Left forelimb (tissue), 1 donor: ENCODE results near the gene PC.
A peak's percentile ranks its signal among the peaks of the same experiment; 100 is the strongest.
"Not testable (repeated sequence)": the region's sequence is repeated elsewhere in the genome, so short reads cannot be mapped to it uniquely, and the experiment has no call there.

Experiments
- DNase-seq: peaks from one replicate; pipeline ENCODE4 v3.0.0-alpha.2; 2018; ENCODE audit warnings: low spot score

PC gene, protein sequence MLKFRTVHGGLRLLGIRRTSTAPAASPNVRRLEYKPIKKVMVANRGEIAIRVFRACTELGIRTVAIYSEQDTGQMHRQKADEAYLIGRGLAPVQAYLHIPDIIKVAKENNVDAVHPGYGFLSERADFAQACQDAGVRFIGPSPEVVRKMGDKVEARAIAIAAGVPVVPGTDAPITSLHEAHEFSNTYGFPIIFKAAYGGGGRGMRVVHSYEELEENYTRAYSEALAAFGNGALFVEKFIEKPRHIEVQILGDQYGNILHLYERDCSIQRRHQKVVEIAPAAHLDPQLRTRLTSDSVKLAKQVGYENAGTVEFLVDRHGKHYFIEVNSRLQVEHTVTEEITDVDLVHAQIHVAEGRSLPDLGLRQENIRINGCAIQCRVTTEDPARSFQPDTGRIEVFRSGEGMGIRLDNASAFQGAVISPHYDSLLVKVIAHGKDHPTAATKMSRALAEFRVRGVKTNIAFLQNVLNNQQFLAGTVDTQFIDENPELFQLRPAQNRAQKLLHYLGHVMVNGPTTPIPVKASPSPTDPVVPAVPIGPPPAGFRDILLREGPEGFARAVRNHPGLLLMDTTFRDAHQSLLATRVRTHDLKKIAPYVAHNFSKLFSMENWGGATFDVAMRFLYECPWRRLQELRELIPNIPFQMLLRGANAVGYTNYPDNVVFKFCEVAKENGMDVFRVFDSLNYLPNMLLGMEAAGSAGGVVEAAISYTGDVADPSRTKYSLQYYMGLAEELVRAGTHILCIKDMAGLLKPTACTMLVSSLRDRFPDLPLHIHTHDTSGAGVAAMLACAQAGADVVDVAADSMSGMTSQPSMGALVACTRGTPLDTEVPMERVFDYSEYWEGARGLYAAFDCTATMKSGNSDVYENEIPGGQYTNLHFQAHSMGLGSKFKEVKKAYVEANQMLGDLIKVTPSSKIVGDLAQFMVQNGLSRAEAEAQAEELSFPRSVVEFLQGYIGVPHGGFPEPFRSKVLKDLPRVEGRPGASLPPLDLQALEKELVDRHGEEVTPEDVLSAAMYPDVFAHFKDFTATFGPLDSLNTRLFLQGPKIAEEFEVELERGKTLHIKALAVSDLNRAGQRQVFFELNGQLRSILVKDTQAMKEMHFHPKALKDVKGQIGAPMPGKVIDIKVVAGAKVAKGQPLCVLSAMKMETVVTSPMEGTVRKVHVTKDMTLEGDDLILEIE

DNA sequence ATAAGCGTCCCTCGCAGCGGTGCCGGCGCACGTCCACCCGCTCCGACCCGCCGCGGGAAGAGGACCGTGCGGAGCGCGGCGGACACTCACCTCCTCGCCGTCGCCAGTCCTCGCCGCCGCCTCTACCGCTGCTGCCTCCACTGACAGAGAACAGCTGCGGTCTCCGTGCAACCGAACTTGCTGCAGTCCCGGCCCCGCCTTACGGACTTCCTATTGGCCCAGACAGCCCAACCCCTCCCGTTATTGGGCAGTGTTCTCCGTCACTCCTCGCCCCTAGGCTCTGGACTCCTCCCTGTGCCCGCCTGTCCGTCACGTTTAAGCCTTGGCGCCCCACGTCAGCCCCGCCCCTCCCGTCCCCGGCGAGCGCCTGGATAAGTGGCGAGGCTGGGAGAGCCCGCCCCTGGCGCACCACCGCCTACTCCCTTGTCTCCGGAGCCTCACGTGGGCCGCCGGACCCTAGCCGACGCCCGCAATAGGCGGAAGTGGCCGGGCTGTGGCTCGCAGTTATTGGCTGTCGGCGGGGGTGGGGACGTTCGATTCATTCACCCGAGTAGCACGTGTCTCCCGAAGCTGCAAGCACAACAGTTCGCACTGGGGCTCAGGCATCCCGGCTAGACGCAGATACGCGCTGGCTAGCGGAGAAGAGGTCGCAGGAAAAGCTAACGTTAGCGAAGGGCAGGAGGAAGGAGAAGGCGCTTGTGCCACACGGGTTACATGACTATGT is at the start of gene PC:
PC (minus strand) TSS at position 152 of the 724 bp plus-strand sequence. CDS start 86,224 bp downstream, outside the sequence.
- DNase-seq = peak; percentile 99

DNA sequence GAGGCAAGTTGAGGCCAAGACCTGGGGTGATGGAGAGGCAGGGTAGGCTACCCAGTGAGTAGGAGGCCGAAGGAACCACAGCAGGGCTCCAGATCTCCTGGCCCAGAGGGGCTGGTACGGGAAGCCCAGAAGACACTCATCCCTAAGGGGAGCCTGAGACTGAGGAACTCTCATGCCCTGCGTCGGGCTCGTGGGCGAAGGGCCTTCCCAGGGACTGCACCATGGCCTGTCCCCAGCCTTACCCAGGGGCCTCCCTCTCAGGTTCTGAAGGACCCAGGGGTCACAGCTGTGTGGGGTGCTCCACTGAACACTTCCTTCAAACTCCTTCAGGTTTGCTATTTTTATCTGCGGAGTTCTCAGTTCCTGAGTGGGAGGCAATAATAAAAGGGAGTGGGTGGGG is 48.9 kb upstream of the PC start:
- no peak for DNase-seq

DNA sequence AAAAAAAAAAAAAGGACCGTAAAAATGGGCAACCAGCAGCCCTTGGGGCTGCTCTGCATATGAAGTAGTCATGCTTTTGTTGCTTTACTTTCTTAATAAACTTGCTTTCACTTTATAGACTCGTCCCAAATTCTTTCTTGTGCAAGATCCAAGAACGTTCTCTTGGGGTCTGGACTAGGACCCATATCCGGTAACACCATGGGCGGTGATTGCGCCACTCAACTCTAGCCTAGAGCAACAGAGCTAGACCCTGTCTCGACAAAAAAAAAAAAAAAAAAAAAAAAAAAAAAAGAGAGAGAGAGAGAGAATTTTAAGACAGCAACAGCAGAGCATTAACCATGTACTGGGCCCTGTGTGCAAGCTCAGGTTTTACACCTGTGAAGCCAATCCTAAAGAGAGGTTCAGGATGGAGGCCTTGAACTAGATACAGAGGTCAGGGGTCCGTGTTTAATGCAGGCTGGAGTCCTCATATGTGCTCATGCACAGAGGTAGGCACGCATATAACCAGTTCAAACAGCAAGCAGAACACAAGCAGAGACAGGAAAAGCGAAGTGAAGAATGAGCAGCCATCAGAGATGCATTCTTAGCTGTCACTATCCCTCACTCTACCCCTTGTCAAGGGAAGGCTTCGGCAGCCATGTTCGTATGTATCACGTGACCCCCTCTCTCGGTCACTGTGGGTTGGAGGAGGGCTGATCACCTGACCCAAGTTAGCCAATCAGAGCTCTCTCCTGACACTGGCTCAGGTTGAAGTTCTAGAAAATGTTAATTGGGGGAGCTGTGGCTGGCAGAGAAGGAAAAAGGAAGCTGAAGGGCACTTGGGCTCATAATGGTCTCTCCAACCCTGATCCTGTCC is 48.1 kb upstream of the PC start:
- DNase-seq = no peak

DNA sequence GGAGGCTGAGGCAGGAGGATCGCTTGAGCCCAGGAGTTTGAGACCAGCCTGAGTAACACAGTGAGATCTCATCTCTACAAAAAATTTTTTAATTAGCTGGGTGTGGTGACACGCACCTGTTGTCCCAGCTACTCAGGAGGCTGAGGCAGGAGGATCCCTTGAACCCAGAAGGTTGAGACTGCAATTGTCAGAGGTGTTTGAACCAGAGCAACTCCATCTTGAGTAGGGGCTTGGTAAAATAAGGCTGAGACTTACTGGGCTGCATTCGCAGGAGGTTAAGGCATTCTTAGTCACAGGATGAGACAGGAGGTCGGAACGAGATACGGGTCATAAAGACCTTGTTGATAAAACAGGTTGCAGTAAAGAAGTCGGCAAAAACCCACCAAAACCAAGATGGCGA is 47.0 kb upstream of the PC start:
- DNase-seq = not testable (repeated sequence)

DNA sequence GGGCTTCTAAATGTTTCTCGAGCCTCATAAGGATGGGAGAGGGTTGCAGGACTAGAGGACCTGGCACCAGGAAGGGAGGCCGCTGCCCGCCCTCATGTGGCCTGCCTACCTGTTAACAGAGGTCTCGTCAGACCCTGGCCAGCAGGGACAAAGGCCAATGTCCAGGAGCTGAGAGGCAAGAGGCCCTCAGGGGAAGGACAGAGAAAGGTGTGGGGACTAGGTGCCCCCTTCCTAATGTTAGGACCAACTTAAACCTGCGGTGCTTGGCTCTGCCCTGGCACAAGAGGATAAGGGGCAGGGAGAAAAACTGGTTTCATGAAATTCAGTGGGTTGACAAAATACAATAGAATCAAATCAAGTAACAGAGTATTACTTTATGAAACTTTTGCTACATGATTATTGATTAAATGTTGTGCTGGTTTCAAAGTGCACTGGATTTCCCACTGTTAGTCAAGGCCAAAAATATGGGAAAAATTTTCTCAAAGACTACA is 44.8 kb upstream of the PC start:
- DNase-seq = no peak

DNA sequence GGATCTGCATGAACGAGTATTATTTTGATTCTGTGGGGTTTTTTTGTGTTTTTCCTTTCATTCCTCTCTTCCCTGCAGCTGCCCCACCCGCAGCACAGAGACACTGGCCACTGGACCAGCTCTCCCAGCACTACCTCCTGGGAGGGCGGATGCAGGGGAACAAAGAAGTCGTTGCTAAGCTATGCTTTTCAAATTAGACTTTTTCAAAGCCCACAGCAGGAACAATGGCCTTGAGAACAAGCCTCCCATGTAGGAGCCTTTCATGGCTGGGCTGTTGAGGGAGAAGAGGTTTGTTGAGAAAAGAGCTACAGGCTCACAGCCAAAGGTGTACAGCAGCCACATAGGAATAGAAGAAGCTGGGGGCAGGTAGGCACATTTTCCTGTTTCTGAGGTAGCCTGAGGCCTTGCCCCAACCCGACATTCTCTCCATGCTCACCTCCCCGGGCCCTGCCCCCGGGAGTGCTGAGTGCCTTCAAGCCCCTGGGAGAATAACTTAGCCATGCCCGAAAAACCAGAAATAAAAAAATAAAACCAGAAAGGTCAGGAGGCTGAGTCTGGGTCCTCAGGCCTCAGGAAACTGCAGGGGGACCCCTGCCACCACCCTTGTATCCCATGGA is 44.2 kb upstream of the PC start:
- no peak for DNase-seq

DNA sequence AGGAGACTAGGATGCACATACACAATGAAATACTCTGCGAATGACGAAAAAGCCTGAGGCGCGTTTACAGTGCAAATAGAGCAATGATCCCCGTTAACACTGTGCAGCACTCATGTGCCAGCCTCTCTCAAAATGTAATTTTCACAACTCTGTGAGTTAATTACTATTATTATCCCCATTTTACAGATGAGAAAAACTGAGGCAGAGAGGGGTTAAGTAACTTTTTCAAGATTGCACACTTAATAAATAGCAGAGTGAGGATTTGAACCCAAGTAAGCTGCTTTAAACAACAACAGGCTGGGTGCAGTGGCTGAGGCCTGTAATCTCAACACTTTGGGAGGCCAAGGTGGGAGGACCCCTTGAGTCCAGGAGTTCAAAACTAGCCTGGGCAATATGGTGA is 43.1 kb upstream of the PC start:
- no peak for DNase-seq

DNA sequence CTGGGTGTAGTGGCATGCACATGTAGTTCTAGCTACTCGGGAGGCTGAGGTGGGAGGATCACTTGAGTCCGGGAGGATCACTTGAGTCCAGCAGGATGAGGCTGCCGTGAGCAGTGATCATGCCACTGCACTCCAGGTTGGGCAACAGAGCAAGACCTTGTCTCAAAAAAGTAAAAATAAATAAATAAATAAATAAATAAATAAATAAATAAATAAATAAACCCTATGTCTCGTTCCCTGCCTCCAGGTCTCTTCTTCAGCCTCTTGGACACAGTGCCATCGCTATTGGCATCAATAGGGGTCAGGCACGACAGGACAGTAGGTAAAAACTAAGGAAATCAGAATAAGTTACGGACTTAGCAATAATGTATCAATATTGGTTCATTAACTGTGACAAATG is 41.4 kb upstream of the PC start:
- no peak for DNase-seq

DNA sequence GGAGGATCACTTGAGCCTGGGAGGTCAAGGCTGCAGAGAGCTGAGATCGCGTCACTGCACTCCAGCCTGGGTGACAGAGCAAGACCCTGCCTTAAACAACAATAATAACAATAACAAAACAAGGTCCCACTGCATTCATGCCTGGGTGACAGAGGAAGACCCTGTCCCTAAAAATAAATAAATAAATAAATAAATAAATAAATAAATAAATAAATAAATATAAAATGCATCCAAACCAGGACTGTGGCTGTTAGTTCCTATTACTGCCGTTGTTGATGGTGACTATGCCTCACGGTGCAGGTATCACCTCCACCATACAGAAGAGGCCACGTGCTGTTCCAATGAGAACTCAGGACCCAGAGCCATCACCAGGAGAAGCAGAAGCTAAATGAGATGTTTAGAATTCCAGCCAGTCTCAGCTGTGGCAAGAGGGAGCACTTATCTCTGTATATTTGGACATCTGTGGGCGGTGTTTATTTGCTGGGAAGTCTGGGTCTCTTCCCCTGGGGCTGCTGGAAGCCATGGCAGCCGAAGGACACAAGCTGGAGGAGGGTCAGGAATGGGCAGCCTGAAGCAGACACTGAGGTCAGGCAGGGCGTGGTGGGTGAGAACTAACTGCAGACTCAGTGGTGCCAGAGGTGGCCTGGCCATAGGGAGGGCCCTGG is 38.6 kb upstream of the PC start:
- no peak for DNase-seq

DNA sequence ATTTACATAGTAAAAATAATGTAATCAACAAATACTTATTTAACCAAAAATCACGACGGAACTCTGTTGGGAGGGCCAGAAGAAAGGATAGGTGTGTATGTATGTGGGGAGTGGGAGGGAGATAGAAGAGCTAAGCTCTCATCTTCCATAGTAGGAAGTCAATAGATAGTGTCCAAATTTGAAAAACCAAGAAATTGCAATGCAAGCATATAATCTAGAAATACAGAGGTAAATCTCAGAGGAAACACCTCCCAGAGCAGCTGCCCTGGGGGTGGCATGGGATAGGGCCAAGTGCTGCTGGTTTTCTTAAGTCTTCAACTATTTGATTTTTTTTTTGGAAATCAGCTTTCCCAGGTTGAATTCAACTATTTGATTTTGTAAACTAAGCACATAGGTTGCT is 33.9 kb upstream of the PC start:
- no peak for DNase-seq

DNA sequence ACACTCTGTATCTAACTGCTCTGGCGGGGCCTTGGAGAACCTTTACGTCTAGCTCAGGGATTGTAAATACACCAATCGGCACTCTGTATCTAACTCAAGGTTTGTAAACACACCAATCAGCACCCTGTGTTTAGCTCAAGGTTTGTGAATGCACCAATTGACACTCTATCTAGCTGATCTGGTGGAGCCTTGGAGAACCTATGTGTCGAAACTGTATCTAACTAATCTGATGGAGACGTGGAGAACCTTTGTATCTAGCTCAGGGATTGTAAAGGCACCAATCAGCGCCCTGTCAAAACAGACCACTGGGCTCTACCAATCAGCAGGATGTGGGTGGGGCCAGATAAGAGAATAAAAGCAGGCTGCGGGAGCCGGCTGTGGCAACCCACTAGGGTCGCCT is 31.2 kb upstream of the PC start:
- DNase-seq = not testable (repeated sequence)

DNA sequence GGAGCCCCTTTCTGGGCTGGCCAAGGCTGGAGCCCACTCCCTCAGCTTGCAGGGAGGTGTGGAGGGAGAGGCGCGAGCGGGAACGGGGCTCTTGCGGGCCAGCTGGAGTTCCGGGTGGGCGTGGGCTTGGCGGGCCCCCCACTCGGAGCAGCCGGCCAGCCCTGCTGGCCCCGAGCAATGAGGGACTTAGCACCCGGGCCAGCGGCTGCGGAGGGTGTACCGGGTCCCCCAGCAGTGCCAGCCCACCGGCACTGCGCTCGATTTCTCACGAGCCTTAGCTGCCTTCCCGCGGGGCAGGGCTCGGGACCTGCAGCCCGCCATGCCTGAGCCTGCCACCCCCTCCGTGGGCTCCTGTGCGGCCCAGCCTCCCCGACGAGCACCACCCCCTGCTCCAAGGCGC is 30.6 kb upstream of the PC start:
- DNase-seq = not testable (repeated sequence)

DNA sequence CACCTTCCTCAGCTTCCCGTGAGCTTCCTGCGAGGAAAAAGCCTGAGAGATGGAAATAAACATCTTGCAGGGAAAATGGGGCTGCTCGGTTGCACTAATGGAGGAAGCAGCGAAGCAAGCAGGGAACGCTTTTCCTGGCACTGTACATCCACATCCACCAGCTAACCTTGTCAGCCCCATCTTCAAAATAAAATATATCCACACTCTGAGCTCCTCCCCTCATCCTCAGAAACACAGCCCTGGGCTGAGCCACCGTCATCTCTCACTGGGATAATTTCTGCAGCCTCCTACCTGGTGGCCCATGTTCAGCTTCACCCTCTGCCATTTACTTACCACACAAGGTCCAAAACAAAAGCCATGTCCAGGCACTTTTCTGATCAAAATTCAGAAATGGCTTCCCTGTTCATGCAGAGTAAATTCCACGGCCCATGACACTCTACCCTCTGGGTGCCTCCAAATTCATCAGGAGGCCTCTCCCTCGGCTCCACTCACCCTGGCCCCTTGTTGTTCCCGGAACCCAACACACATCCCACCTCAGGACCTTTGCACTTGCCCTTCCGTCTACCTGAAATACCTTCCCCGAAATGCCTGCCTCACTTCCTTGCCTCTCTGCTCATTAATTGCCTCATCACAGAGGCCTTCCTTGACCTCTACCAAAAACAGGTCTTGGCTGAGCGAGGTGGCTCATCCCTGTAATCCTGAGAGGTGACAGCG is 29.9 kb upstream of the PC start:
- DNase-seq = no peak

DNA sequence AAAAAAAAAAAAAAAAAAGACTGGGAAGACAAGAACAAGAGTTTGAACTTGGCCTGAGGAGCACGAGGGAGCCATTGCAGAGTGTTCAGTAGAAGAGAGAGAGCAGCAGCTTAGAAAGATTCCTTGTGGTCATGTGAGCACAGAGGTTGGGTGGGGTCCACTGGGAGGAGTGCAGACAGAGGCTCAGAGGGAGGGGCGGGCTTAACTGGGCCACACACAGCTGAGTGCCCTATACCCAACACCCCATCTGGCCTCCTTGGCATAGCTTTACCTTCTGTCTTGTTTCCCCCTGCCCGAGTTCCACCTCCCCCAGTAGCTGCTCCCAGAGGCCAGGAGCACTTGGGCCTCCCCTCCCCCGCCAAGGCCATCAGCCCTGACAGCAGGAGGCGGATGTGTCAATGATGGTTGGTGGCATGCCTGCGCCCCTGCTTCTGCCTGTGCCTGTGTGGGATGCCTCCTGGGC is 29.0 kb upstream of the PC start:
- DNase-seq = no peak

DNA sequence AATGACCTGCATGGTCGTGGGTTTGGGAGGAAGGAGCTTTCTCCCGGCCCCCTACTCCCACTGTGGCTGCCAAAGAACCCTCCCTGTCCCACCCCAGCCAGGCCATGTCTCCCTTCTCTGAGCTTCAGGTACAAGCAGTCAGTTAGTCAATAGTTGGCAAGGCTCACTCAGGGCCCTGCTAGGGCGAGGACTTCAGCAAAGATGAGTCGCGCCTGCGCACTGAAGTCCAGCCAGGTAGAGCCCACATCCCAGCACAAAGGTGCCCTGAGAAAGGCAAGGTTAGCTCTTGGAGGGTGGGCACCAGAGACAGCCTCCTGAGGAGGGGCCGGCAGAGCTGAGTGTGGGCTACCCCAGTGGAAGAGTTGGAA is 28.0 kb upstream of the PC start:
- DNase-seq = no peak

DNA sequence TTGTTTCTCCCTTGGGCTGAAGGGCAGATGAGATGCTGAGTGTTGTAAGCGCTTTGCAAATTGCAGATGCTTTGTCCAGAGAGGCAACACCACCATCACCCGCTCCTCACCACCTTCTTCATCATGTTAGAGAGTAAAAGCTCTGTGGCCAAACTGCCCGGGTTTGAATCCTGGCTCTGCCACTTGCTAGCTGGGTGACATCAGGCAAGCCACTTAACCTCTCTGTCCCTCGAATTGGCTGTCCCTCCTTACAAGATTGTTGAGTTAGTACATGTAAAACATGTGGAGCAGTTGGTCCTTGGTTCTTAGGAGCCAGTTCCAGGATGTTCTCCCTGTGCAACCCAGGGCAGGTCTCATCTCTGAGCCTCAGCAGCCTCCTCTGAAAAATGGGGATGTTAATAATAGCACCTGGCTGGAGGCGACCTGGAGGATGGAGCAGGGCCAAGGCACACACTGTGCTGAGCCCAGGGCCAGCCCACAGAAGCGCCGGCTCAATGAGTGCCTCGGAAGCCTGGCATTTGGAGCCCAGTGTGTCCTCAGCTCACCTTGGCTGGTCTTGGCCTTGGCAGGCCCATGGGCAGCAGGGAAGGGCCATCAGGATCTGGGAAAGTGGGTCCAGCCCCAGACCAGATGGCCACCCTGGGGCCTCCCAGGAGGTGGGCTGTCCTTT is 27.5 kb upstream of the PC start:
- no peak for DNase-seq

DNA sequence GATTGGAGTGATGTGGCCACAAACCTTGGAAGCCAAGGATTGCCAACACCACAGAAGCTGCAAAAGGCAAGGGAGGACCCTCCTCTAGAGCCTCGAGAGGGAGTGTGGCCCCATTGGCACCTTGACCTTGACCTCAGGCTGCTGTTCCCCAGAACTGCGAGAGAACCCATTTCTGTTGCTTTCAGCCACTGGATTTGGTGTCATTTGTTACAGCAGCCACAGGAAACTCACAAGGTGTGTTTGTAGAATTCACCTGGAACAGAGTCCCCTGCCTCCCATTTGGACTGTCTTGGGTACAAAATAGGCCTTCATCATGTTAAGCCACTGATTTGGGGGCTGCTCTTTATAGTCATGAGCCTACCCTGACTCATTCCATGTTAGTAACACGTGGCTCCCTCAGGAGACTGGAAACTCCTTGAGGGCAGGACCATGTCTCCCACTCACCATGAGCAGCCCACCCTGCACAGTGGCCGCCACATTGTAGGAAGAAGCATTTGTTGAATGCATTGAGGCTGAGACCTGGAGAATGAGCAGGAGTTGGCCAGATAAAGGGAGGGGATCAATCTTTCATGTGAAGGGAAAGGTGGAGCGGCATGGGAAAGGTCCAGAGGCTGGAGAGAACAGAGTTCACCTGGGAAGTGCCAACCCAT is 25.2 kb upstream of the PC start:
- DNase-seq = no peak
